NCI-H146 treated with DMSO at 0.1 percent for 48 hours (cell line): ENCODE measurements around the gene TMEM63B.
"Not testable (repeated sequence)": the region's sequence is repeated elsewhere in the genome, so short reads cannot be mapped to it uniquely, and the experiment has no call there.

Experiments used
- DNase-seq: peaks from one replicate; lab custom pipeline; 2025; ENCODE audit not compliant: unreplicated experiment; lab: John Stamatoyannopoulos, UW

The TMEM63B gene

DNA sequence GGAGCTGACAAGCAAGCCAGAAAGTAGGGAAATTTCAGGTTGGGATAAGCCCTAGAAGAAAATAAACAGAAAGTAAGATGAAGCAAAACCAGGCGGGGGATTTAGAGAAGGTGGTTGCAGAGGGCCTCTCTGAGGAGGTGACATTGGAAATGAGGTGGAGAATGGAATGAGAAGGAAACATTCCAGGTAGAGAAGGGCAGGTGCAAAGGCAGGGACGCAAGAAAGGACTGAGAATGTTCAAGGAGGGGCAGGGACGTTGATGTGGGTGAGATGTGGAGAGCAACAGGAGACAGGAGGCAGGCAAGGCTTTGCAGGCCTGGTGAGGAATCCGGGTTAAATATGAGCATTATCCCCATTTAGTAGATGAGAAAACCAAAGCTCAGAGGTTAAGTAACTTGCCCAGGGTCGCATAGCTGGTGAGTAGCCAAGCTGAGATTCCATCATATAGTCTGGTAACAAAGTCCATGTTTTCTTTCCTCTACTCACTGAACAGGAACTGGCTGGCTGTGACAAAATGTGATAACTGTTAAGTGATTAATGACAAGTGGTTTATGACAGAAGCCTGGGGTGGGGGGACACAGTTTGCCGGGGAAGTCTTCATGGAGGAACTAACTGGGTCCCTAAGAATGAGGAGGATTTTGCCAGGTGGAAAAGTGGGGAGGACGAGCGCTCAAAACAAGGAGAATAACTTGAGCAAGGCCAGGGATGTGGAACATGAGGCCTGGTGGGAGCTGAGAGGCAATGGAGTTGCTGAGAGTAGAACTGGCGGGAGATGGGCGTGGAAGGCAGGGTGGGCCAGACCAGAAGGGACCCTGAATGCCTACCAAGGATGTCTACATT lies 32.7 kb upstream of the TMEM63B start:
- no peak for DNase-seq

- DNase-seq, result not testable (repeated sequence)
Observed at GRCh38 chr6:44095243-44095623, 32.1 kb upstream of the TMEM63B start.

GRCh38 chr6:44096612-44097011 lies 30.7 kb upstream of the TMEM63B start:
- peak; percentile 59 for DNase-seq

DNA sequence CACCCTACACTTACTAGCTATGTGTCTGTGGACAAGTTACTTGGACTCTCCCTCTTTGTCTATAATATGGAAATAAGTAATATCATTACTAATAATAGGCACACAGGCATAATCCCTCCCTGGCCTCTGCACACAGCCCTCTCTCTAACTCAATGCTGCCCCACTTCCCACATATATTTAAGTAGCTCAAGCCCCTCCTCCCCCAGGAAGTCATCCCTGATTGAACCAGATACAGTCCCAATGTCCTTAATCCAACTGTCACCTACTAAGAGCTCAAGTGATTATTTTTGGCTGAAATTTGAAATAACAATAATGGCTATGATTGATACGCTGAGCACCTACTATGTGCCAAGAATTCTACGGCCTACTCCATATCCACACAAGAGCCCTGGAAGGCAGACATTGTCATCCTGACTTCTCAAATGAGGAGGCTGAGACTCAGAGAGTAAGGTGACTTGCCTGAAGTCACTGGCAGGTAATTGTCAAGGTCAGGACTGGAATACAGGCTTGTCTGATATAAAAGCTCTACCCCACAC lies 29.5 kb upstream of the TMEM63B start:
- no peak for DNase-seq

GRCh38 chr6:44099192-44099591 lies 28.2 kb upstream of the TMEM63B start:
- no peak for DNase-seq

DNA sequence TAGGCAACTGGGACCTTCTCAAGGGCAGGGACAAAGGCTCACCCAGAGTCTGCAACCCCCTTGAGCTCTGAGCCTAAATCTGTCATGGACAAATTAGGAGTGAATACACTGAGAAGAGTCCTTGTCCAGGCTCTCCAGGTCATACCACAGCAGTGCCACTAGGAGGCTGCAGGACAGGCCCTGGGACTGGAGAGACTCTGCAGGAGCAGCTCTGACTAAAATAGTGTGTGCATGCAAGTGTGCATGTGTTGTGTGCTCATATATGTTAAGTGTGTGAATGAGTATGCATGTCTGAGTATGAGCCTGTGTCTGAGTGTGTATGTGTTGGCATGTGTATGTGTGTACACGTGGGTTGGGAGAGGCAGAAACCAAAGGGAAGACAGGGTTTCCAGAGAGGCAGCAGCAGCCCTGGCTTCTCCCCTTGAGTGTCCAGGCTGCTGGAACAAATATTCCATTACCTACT lies 27.2 kb upstream of the TMEM63B start:
- DNase-seq, result no peak

DNA sequence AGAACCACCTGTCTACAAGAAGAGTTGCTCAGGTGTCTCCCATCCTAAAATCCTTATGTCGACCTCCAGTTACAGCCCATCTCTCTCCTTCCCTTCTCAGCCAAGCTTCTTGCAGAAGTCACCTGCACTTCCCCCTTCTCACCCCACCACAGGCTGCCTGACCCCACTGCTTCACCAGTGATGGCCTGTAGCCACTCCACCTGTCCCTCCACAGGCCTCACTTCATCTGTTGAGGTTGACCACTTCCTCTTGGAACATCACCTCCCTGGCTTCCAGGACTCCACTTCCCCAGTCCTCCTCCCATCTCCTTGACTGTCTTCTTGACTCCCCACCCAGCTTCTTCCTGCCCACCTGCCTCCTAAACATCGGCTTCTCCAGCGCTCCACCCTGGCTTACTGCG lies 25.5 kb upstream of the TMEM63B start:
- no peak for DNase-seq

DNA sequence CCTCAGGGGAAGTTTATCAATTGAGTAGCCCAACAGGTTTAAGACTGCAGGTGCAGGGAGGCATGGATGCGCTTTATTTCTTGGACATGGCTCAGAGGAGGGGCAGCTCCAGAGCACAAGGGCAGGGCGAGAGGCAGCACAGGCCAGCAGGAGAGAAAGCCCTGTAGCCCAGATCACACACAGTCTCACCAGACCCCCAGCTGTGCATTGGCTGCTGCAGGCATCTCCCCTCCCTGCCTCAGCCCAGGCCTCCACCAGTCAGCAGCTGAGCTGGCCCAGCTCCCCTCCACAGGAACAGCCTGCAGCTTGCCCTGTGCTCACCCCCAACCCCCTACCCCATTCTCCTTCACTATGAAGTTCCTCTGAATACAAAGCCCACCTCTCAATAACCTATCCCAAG lies 24.8 kb upstream of the TMEM63B start:
- no peak for DNase-seq

DNA sequence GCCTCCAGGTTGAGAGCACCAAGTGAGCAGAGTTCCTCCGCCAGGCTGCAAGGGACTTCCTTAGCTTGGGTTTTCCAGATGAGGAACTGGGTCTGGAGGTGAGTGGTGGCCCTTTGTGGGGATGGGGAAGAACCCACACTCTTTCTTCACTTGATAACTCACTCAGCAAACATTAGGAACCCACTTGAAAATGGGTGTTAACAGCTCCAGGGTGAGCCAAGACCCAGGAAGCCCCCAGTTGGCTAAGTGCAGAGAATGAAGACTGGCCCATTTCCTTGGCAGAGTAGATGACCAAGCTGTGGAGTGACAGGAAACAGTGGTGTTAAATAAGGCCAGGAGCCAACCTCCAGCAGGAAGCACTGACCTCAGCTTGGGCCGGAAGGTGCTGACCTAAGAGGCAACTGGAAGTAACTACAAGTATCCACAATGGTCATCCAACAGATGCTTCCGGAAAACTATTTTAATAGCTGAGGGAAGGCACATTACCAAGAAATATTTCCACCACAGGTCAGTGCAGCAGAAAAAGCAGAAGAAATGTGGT lies 22.8 kb upstream of the TMEM63B start:
- DNase-seq, result no peak

DNA sequence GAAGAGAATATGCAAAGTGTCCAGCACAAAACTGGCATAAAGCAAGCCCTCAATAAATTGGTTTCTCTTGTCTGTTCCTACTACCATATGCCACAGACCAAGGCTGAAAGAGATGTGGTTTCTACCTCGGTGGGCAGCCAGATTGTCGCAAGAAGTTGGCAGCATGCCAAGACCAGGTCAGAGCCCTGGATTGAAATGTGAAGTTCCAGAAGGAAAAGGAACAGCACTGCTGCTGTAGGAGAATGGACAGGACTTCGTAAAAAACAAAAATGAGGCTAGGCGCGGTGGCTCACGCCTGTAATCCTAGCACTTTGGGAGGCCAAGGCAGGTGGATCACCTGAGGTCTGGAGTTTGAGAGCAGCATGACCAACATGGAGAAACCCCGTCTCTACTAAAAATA lies 22.2 kb upstream of the TMEM63B start:
- DNase-seq, result no peak

DNA sequence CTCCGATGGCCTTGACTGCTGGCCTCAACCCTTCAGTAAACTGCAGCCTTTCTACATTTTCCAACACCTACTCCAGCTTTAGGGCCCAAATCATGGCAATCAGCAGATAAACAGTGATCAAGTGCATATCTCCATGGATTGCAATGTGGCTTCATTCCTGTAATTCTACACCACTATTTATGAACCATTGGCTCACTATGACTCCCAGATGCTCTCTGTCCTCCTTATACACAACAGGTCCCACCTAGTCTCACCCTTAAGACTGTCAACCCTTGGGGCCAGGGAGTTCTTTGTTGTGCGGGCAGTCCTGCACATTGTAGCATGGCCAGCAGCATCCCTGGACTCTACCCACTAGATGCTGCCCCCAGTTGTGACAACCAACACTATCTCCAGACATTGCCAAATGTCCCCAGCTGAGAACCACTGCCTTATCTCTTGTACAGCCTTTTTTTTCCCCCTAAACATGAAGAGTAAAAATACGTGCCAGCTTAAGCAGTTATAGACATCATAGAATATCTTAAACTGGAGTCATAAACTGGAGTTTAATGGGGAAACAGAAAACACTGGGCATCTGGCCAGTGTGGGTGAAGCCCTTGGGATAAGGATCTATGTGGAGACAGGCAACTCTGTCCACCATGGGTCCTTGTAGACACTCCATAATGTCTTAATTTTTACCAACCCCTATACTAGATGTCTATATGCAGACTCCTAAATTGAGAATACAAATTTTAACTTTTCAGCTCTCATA lies 21.2 kb upstream of the TMEM63B start:
- DNase-seq, result no peak

- no peak for DNase-seq
Observed at GRCh38 chr6:44107017-44107416, 20.3 kb upstream of the TMEM63B start.

GRCh38 chr6:44108471-44108870 lies 18.9 kb upstream of the TMEM63B start:
- no peak for DNase-seq

- no peak for DNase-seq
Observed at GRCh38 chr6:44109212-44109611, 18.1 kb upstream of the TMEM63B start.

- DNase-seq, result no peak
Observed at GRCh38 chr6:44110005-44110676, 17.2 kb upstream of the TMEM63B start.

GRCh38 chr6:44110966-44111365 lies 16.4 kb upstream of the TMEM63B start:
- DNase-seq, result no peak

- DNase-seq, result no peak
Observed at GRCh38 chr6:44111434-44112417, 15.6 kb upstream of the TMEM63B start.

GRCh38 chr6:44113414-44113813 lies 13.9 kb upstream of the TMEM63B start:
- no peak for DNase-seq

GRCh38 chr6:44115866-44116265 lies 11.5 kb upstream of the TMEM63B start:
- no peak for DNase-seq
